Esophagus squamous epithelium (tissue), 5 donors: ENCODE data around the gene INSYN1. TPM values are rescaled to one million over a fixed set of nuclear protein-coding genes. Genes with fewer than 3 reads are reported as not detected.

Source experiments
- DNase-seq: peaks from one replicate; lab custom pipeline; 2025; lab: John Stamatoyannopoulos, UW
- H3K27ac ChIP-seq, 4 donors: fragments of 200-600 bp; sonication (generic); one replicate each; pipeline ENCODE4 v1.5.1; 2016 to 2019; ENCODE audit warnings: mild to moderate bottlenecking in 1 of 4
- H3K27me3 ChIP-seq, 4 donors: fragments of 200-600 bp; sonication (generic); 1 replicate in 3 of 4; 2 replicates in 1 of 4; pipeline versions ENCODE4 v1.5.1 to v1.6.0; 2017 to 2021; ENCODE audit warnings: antibody characterized with exemption in 1 of 4
- H3K36me3 ChIP-seq, 3 donors: fragments of 200-600 bp; sonication (generic); one replicate each; pipeline ENCODE4 v1.5.1; 2016 to 2019
- H3K4me1 ChIP-seq, 3 donors: fragments of 200-600 bp; sonication (generic); one replicate each; pipeline ENCODE4 v1.5.1; 2017 to 2019
- H3K4me3 ChIP-seq, 4 donors: fragments of 200-600 bp; sonication (generic); 1 replicate in 3 of 4; 2 replicates in 1 of 4; pipeline ENCODE4 v1.5.1; 2016 to 2019; ENCODE audit warnings: mild to moderate bottlenecking in 2 of 4, moderate library complexity in 1 of 4
- H3K9me3 ChIP-seq, 3 donors: fragments of 200-600 bp; sonication (generic); one replicate each; pipeline ENCODE4 v1.5.1; 2016 to 2019
- CTCF ChIP-seq, 6 experiments: fragments of 450-650 bp in 4 of 6; fragments of 200-600 bp in 2 of 6; sonication (generic) in 2 of 6; IDR thresholded peaks; one replicate each; pipeline ENCODE4 v1.5.1; 2016 to 2019; ENCODE audit warnings: antibody characterized with exemption in 6 of 6, mild to moderate bottlenecking in 4 of 6, moderate library complexity in 4 of 6
- POLR2A ChIP-seq, 4 donors: fragments of 450-650 bp; IDR thresholded peaks; one replicate each; pipeline ENCODE4 v1.6.1; 2017; ENCODE audit warnings: antibody characterized with exemption in 4 of 4, mild to moderate bottlenecking in 4 of 4, moderate library complexity in 3 of 4
- WGBS, 2 donors: methylation state at CpG; one replicate each; pipeline ENCODE4 v1.1.5; 2018; 5-methylcytosine and 5-hydroxymethylcytosine counted together
- intact Hi-C: fragments of 100-400 bp; cut with DNase I; formaldehyde crosslinking; loops from one replicate; pipeline ENCODE4 v1.15.0; 2022
- total RNA-seq, 4 donors: library from RNA; depleted of rRNA; stranded (reverse); fragments of >200 nt; gene quantifications; one replicate each; pipeline ENCODE4 v1.1.0, GENCODE V29; 2016
- donor health status: DM: yes; HTN: yes; CAD: no.

The INSYN1 gene
- total RNA-seq, 4 donors from 2014 or later, result 0.38 to 20.9 (median 9.3) TPM

- no peak overlapping the region for H3K27ac ChIP-seq
- H3K4me1 ChIP-seq, result peaks cover 5 to 30% (median 8%) of the 10 kb centered on the region in 3 donors
- peaks cover 0 to 64% (median 8%) of the 10 kb centered on the region in 4 donors for H3K27me3 ChIP-seq
- no peaks in the 10 kb centered on the region for H3K9me3 ChIP-seq
- WGBS, 2 donors, result 44 to 70% methylated on average over 2 of the region's 2 CpGs
- TF ChIP-seq CTCF (IDR thresholded peaks at IDR 0.05) (no peak), POLR2A (IDR thresholded peaks at IDR 0.05) (no peak)
- H3K4me3 ChIP-seq, result no peak overlapping the region
- intact Hi-C loops, result no loop called here
- no peaks in the 10 kb centered on the region for H3K36me3 ChIP-seq
- DNase-seq, result no peak
These were observed 3.2 kb upstream of the INSYN1 start for GRCh38 chr15:73756390-73756789.

GRCh38 chr15:73755946-73756345, 2.8 kb upstream of the INSYN1 start:
- DNase-seq, result no peak
- TF ChIP-seq POLR2A (IDR thresholded peaks at IDR 0.05), result no peak
- TF ChIP-seq CTCF (IDR thresholded peaks at IDR 0.05), result no peak
- intact Hi-C loops, result no loop called here
- peaks cover 5 to 34% (median 8%) of the 10 kb centered on the region in 3 donors for H3K4me1 ChIP-seq
- H3K36me3 ChIP-seq, result no peaks in the 10 kb centered on the region
- no peak overlapping the region for H3K4me3 ChIP-seq
- WGBS, 2 donors, result 72 to 79% methylated on average over 3 of the region's 3 CpGs
- peaks cover 0 to 68% (median 8%) of the 10 kb centered on the region in 4 donors for H3K27me3 ChIP-seq
- no peak overlapping the region for H3K27ac ChIP-seq
- H3K9me3 ChIP-seq, result no peaks in the 10 kb centered on the region

- 89 to 92% methylated on average over 5 of the region's 5 CpGs for WGBS, 2 donors
- no peak overlapping the region for H3K27ac ChIP-seq
- H3K4me1 ChIP-seq, result peaks cover 5 to 39% (median 8%) of the 10 kb centered on the region in 3 donors
- TF ChIP-seq CTCF (IDR thresholded peaks at IDR 0.05) (no peak), POLR2A (IDR thresholded peaks at IDR 0.05) (no peak)
- intact Hi-C loops, result no loop called here
- H3K4me3 ChIP-seq, result no peak overlapping the region
- no peaks in the 10 kb centered on the region for H3K9me3 ChIP-seq
- H3K27me3 ChIP-seq, result peaks cover 0 to 69% (median 8%) of the 10 kb centered on the region in 4 donors
- no peaks in the 10 kb centered on the region for H3K36me3 ChIP-seq
- DNase-seq, result no peak
These were observed 2.3 kb upstream of the INSYN1 start for GRCh38 chr15:73755481-73755880.

GRCh38 chr15:73754461-73754860, 1.3 kb upstream of the INSYN1 start:
- WGBS, 2 donors, result 70 to 71% methylated on average over 8 of the region's 8 CpGs
- peaks cover 0 to 59% (median 8%) of the 10 kb centered on the region in 4 donors for H3K27me3 ChIP-seq

GRCh38 chr15:73752806-73753193, 351 bp downstream of the INSYN1 start:
- peaks cover 0 to 48% (median 8%) of the 10 kb centered on the region in 4 donors for H3K27me3 ChIP-seq
- intact Hi-C loops, result no loop called here
- WGBS, 2 donors, result 8% methylated on average over 18 of the region's 56 CpGs; no CpG with 5 or more reads in 1 of the 2 donors

More at GRCh38 chr15:73754461-73754860, 1.3 kb upstream of the INSYN1 start:
- Histone ChIP-seq H3K36me3 (no peaks in the 10 kb centered on the region), H3K27ac (peak overlapping the region in 2 of 4 donors; percentile 62 to 83), H3K4me3 (no peak overlapping the region), H3K4me1 (peaks cover 5 to 40% (median 8%) of the 10 kb centered on the region in 3 donors), H3K9me3 (no peaks in the 10 kb centered on the region)
- intact Hi-C loops, result no loop called here
- no peak for DNase-seq
- TF ChIP-seq CTCF (IDR thresholded peaks at IDR 0.05) (no peak), POLR2A (IDR thresholded peaks at IDR 0.05) (no peak)

More at GRCh38 chr15:73752806-73753193, 351 bp downstream of the INSYN1 start:
- Histone ChIP-seq H3K9me3 (no peaks in the 10 kb centered on the region), H3K36me3 (no peaks in the 10 kb centered on the region), H3K4me1 (peaks cover 5 to 40% (median 8%) of the 10 kb centered on the region in 3 donors), H3K27ac (peak overlapping the region; percentile 45 to 83 (median 62)), H3K4me3 (peak overlapping the region; percentile 53 to 78 (median 66))
- TF ChIP-seq CTCF (IDR thresholded peaks at IDR 0.05) (no peak), POLR2A (IDR thresholded peaks at IDR 0.05) (no peak)
- no peak for DNase-seq
